GM21360 (cell line): Measurements from ENCODE around the gene YIPF6.
A peak's percentile ranks its signal among the peaks of the same experiment; 100 is the strongest.
"Not testable (repeated sequence)": the region's sequence is repeated elsewhere in the genome, so short reads cannot be mapped to it uniquely, and the experiment has no call there.

Source experiments
- ATAC-seq: cut with Tn5 transposase; IDR thresholded peaks from one replicate; pipeline ENCODE4 v1.9.1; 2021; ENCODE audit warnings: mild to moderate bottlenecking, moderate library complexity; ENCODE audit not compliant: unreplicated experiment

The YIPF6 gene, protein sequence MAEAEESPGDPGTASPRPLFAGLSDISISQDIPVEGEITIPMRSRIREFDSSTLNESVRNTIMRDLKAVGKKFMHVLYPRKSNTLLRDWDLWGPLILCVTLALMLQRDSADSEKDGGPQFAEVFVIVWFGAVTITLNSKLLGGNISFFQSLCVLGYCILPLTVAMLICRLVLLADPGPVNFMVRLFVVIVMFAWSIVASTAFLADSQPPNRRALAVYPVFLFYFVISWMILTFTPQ

DNA sequence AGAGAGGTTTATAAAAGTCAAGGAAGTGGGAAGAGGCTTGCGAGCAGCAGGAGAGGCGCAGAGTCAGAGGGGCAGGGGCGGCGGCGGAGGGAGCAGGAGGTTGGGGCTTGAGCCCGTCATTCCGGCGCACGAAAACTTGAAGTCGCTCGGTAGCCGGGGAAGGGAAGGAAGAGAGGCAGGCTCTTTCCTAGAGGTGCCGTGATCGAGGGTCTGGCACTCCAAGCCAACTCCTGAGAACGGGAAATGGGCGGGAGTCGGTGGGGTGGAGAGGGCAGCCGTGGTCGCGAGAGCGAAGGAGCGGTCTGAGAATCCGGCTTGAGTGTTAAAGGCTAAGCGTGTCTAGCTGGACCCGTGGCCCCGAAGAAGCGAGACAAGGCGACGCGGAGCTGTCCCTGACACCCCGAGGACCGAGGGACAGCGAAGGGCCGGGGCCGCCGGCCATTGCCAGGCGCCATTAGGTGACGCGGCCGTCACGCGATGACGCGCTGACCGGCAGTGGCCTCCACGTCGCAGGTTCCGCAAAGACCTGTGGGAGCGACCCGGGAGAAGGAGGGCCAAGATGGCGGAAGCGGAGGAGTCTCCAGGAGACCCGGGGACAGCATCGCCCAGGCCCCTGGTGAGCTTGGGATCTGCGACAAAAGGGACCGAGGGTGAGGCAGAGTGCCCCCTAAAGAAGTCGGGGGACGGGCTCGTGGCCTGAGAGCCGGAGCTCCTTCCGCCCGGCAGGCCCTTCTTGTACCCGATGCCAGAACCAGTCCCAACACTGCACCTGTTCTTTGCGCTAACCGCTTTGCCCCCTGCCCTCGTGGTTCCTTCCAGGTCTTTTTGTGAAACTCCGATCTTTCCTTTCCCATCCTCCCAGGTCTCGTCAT, at the start of gene YIPF6:
YIPF6 (plus strand) TSS at position 544 of the 872 bp plus-strand sequence; CDS start at position 560, 16 bp downstream.
- peak; percentile 93 for ATAC-seq

DNA sequence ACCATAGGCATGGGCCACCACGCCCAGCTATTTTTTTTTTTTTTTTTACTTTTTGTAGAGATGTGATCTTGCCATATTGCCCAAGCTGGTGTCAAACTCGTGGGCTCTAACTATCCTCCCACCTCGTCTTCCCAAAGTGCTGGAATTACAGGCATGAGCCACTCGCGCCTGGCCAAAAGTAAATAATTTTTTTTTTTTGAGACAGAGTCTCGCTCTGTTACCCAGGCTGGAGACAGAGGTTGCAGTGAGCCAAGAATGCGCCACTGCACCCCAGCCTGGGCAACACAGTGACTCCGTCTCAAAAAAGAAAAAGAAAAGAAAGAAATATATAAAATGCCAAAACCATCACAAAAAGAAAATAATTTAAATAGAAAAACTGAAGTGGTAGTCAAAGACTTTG, 47.1 kb upstream of the YIPF6 start:
- ATAC-seq = no peak

DNA sequence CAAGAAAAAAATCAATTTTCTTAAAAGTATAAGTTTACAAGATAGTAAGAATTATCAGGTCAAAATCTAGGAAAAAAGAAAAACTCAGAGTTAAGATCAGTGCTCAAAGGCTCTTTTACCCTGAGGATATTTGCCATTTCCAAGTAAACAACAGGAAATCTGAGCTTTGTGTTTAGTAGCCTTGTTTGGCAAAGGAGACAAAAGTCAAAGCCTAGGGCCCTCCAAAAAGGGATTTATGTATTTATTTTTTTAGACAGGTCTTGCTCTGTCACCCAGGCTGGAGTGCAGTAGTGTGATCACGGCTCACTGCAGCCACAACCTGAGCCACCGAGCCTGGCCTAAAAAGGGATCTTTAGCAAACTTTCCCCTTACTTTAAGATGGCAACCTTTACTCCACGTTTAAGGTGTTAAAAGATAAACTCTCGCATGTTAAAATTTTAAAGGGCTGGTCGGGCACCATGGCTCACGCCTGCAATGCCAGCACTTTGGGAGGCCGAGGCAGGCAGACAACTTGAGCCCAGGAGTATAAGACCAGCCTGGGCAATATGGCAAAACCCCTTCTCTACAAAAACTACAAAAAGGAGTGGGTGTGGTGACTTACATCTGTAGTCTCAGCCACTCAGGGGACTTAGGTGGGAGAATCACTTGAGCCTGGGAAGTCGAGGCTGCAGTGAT, 44.2 kb upstream of the YIPF6 start:
- ATAC-seq = no peak

DNA sequence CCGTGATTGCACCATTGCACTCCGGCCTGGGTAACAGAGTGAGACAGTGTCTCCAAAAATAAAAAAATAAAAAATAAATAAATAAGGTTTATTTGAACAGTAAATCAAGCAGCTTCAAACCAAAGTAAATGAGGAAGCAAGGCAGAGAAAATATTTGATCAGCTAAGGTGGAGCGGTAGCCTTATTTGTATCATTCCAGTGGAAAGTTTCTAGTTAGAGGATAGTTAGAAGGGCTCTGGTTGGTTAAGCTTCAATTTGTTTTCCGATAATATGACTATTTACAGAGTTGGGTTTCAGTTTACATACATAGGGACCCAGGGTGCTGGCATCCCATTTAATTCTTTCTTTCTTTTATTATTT, 43.7 kb upstream of the YIPF6 start:
- ATAC-seq = no peak

DNA sequence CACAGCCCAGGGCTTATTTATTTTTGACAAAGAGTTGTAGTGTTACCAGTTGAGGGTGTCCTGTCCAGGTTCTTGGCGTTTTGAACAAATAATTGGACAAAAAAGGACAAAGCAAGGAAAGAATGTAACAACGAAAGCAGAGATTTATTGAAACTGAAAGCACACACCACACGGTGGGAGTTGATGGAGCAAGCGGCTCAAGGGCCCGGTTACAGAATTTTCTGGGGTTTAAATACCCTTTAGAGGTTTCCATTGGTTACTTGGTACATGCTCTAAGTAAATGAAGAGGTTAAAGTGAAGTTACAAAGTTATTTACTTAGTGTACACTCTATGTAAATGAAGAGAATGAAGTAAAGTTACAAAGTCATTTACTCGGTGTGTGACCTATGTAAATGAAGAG, 37.8 kb upstream of the YIPF6 start:
- ATAC-seq = no peak

DNA sequence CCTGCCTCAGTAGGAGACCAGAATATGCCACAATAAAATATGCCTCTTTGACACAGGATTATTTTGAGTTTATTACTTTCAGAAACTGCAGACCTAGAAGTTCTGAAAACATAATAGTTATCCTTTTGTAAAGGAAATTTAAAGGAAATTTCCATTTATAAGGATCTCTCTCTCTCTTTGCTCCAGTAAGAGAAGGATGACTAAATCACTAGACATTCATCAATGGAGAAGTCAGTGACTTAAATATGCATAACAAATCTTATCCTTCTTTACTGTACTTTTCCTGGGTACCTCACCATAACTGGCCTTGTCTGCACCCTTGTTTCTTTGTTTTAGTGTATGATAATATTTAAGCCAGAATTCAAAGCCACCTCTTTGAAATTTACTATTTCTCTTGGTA, 37.3 kb upstream of the YIPF6 start:
- no peak for ATAC-seq

DNA sequence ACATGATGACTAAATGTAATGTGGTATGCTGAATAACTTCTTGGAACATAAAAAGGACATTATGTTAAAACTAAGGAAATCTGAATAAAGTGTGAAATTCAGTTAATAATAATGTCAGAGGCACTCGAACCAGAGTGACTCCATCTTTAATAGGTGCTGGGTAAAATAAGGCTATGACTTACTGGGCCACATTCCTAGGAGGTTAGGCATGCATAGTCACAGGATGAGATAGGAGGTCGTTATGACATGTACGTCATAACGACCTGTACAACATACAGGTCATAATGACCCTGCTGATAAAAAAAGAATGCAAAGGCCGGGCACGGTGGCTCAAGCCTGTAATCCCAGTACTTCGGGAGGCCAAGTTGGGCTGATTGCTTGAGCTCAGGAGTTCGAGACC, 36.7 kb upstream of the YIPF6 start:
- ATAC-seq = no peak

DNA sequence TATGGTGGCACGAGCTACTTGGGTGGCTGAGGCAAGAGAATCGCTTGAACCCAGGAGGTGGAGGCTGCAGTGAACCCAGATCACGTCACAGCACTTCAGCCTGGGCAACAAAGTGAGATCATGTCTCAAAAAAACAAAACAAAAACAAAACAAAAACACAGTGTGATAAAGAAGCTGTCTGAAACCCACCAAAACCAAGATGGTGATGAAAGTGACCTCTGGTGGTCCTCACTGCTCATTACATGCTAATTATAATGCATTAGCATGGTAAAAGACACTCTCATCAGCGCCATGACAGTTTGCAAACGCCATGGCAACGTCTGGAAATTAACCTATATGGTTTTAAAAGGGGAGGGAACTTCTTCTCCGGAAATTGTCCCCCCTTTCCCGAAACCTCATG, 36.2 kb upstream of the YIPF6 start:
- peak; percentile 67 for ATAC-seq

DNA sequence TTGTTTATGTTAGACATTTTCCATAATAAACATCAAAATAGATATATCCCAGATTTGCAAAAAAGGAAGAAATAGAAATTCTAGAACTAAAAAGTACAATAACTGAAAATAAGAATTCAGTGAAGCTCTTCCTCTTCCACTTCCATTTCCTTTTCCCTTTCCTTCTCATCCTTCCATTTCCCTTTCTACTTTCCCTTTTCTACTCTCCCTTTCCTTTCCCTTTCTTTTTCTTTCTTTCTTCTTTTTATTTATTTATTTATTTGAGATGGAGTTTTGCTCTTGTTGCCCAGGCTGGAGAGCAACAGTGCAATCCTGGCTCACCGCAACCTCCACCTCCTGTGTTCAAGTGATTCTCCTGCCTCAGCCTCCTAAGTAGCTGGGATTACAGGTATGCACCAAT, 35.0 kb upstream of the YIPF6 start:
- ATAC-seq = no peak

DNA sequence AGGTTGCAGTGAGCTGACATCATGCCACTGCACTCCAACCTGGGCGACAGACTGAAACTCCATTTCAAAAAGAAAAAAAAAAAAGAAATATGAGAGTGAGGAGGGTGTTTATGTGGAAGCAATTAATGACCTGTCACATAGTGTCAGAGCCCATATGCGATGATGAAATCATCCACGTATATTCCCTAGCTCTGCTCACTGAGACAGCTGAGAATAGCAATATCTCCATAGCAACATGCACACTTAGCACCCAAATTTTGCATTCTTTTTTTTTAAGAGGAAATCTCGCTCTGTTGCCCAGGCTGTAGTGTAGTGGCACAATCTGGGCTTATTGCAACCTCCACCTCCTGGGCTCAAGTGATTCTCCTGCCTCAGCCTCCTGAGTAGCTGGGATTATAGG, 34.1 kb upstream of the YIPF6 start:
- ATAC-seq = no peak

DNA sequence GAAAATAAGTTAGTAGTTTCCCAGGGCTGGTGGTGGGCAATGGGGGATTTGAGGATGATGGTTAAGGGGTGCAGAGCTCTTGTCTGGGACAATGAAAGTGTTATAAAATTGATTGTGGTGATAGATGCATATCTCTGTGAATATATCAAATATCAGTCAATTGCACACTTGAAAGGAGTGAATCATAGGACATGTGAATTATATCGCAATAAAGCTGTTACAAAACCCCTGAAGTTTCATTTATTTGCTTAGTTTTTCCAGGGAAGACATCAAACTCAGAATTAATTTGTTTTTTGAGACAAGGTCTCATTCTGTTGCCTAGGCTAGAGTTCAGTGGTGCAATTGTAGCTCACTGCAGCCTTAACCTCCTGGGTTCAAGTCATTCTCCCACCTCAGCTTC, 17.9 kb upstream of the YIPF6 start:
- ATAC-seq = no peak

DNA sequence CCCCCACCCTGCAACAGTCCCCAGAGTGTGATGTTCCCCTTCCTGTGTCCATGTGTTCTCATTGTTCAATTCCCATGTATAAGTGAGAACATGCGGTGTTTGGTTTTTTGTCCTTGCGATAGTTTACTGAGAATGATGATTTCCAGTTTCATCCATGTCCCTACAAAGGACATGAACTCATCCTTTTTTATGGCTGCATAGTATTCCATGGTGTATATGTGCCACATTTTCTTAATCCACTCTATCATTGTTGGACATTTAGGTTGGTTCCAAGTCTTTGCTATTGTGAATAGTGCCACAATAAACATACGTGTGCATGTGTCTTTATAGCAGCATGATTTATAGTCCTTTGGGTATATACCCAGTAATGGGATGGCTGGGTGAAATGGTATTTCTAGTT, 12.7 kb upstream of the YIPF6 start:
- ATAC-seq = not testable (repeated sequence)

DNA sequence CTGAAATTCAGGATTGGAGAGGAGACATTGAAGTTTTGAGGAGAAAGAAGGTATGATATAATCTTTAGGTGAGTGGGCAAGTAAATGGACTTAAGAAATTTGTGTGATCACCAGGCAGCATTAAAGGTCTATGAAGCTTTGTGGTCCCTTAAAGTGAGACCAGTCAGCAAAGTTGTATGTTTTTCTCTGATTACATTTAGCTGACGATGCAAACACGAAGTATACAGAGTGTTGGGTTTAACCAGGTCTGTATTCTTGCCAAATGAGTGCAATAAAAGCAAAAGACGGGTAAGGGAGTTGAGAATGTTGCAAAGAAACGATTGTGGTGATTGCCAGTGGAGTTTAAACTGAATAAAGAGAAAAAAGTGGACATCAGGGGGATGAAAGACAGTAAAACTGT, 11.6 kb upstream of the YIPF6 start:
- ATAC-seq = no peak

DNA sequence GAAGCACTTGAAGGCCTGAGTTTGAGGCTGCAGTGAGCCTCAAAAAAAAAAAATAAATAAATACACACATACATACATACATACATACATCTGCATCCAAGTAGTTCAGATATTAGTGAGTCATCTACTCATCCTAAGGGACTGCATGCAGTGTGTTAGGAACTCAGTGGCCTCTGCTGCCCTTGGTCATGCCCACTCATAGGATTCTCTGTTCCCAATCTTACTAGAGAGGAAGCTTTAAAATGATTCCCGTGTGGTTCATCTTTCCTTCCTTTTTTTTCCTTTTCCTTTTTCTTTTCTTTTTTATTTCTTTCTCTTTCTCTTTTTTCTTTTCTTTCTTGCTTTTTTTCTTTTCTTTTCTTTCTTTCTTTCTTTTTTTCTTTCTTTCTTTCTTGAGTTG, 10.9 kb upstream of the YIPF6 start:
- ATAC-seq = no peak

DNA sequence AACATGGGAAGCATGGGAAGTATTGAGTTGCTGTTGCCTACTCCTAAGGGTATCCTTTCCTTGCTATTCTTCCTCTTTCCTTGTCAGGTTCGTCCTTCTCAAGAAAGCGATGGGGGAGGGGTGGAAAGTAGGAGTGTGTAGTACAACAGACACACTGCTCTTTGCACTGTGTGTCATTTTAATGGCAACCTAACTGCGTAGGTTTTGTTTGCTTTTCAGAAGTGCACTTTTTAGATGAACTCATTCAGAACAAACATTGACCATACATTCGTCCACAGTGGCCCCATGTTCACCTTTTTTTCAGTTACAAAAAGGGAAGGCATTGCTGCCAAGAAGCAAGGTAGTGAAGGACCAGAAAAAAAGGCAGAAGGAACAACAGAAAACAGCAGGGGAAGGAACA, 10.2 kb upstream of the YIPF6 start:
- no peak for ATAC-seq

DNA sequence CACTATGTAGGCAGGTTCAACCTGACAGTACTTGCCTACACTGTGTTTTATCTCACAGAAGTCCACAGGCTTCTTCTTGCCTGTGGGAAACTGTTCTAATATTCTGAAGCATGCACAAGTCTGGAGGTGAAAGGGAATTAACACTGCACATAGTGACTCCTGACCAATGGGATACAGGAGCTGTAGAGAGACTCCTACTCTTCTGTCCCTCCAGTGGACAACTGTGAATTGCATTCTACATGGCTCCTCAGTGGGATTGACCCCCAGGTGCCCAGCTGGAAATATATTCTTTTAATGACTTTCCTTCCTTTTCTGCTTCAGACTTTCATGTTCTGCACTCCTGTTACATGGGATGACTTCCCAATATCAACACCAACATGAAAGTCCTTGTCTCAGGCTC, 8.2 kb upstream of the YIPF6 start:
- no peak for ATAC-seq

DNA sequence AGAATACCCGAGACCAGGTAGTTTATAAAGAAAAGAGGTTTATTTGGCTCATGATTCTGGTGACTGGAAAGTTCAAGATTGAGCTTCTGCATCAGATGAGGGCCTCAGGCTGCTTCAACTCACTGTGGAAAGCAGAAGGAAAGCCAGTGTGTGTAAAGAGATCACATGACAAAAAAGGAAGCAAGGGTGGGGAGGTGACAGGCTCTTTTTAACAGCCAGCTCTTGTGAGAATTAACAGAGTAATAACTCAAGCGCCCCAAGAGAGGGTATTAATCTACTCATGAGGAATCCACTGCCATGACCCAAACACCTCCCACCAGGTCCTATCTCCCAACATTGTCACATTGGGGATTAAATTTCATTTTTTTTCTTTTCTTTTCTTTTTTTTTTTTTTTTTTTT, 6.3 kb upstream of the YIPF6 start:
- ATAC-seq = no peak

DNA sequence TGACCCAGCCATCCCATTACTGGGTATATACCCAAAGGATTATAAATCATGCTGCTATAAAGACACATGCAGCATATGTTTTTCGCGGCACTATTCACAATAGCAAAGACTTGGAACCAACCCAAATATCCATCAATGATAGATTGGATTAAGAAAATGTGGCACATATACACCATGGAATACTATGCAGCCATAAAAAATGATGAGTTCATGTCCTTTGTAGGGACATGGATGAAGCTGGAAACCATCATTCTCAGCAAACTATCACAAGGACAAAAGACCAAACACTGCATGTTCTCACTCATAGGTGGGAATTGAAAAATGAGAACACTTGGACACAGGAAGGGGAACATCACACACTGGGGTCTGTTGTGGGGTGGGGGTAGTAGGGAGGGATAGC, 5.1 kb upstream of the YIPF6 start:
- not testable (repeated sequence) for ATAC-seq

DNA sequence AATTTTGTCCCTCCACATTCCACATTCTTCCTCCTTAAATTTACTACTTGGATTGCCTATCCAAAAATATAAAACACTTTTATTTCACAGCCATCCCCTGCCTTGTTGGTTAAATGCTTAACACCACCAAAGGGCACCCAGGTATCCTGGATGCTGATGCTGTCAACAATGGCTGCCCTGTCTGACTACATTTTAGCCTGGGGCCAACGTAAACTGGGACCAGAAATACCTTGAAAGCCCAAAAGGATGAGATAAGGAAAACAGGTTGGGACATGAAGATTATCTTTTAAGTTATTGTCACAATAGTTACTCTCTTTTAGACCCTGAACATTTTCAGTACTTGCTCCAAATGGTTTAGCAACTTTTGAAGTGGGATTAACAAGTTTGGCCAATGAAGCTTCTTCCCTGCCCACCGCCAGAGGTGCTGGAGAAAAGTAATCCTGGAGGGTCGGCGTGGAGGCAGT, 775 bp upstream of the YIPF6 start:
- ATAC-seq = no peak

DNA sequence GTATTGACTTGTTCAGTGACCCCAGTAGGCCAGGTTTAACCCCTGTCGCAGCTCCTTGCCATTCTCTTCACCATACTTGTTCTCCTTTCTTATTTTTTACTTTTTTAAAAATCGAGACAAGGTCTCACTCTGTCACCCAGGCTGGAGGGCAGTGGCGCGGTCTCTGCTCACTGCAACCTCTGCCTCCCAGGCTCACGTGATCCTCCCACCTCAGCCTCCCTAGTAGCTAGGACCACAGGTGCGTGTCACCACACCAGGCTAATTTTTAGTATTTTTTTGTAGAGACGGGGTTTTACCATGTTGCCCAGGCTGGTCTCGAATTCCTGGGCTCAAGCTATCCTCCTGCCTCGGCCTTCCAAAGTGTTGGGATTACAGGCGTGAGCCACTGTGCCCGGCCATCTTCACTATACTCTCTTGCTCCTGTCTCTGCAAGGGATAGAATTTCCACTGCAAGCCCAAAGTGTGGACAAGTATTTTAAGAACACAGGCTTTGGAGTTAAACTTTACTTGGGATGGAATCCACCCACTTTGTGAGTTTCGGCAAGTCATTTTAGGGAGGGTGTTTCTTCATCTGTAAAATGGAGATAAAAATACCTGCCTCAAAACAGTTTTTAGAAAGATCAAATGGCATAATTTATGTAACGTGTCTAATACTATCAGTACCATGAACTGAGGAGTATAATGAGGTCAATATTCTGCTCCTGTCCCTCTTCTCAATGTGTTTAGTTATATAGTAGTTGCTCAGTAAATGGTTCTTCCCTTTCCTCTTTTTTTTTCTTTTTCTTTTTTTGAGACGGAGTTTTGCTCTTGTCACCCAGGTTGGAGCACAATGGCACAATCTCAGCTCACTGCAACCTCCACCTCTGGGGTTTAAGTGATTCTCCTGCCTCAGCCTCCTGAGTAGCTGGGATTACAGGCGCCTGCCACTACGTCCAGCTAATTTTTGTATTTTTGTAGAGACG, 973 bp downstream of the YIPF6 start:
- no peak for ATAC-seq
